GM12892 (cell line): ENCODE measurements around the gene GPAT3.
"Not testable (repeated sequence)": the region's sequence is repeated elsewhere in the genome, so short reads cannot be mapped to it uniquely, and the experiment has no call there.

Experiments used
- POLR2A ChIP-seq: IDR thresholded peaks from 2 replicates; pipeline ENCODE4 v1.6.1; 2011; ENCODE audit warnings: low read depth, low read length, control low read depth
- POLR2AphosphoS5 ChIP-seq: IDR thresholded peaks from 2 replicates; pipeline ENCODE4 v1.6.1; 2011; ENCODE audit warnings: low read depth, low read length, control low read depth

DNA sequence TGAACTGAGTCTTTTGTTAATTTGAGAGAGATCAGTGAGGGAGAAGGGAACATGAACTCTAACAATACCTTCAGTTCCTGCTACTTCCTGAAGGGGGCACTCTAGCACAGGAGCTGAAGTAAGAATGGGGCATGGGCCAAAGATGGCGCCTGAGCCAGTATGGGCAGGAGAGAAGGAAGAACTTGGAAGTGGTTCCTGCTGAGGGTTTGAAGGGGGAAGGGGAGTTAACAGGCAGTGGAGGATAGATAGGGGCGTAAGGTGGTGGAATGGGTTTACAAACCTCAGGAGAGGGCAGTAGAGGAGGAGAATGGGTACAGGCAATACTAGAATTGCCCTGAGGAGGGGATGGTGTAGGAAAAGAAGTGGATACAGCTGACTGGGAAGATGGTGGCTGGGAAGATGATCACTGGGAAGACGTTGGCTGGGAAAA is 26.7 kb upstream of the GPAT3 start:
- TF ChIP-seq POLR2A, POLR2AphosphoS5: not testable (repeated sequence)
